Immature natural killer cell (primary cell): Measurements from ENCODE around the gene MED8. TPM values are rescaled to one million over a fixed set of nuclear protein-coding genes. Genes with fewer than 3 reads are reported as not detected.
"Not testable (repeated sequence)": the region's sequence is repeated elsewhere in the genome, so short reads cannot be mapped to it uniquely, and the experiment has no call there.

Experiments used
- DNase-seq, 3 donors: peaks; one replicate each; pipeline ENCODE4 v3.0.0; 2022; ENCODE audit warnings: mixed read lengths in 1 of 3
- H3K27ac Mint-ChIP-seq, 6 donors: one replicate each; pipeline ENCODE4 v1.8.0; 2020; ENCODE audit warnings: mixed read lengths in 6 of 6, mild to moderate bottlenecking in 5 of 6, inconsistent platforms in 4 of 6, moderate library complexity in 3 of 6
- H3K27me3 Mint-ChIP-seq, 3 donors: one replicate each; pipeline ENCODE4 v1.8.0; 2020 to 2021; ENCODE audit warnings: low read depth in 3 of 3, mild to moderate bottlenecking in 3 of 3, mixed read lengths in 3 of 3, moderate library complexity in 3 of 3, inconsistent platforms in 1 of 3
- H3K36me3 Mint-ChIP-seq, 3 donors: one replicate each; pipeline ENCODE4 v1.8.0; 2020; ENCODE audit warnings: mixed read lengths in 3 of 3, inconsistent platforms in 2 of 3, mild to moderate bottlenecking in 2 of 3
- H3K4me1 Mint-ChIP-seq, 2 donors: one replicate each; pipeline ENCODE4 v1.8.0; 2020; ENCODE audit warnings: inconsistent platforms in 2 of 2, mild to moderate bottlenecking in 2 of 2, mixed read lengths in 2 of 2, moderate library complexity in 1 of 2
- H3K4me3 Mint-ChIP-seq, 5 donors: one replicate each; pipeline ENCODE4 v1.8.0; 2020; ENCODE audit warnings: mild to moderate bottlenecking in 5 of 5, mixed read lengths in 5 of 5, inconsistent platforms in 3 of 5, moderate library complexity in 3 of 5
- H3K9me3 Mint-ChIP-seq, 6 donors: one replicate each; pipeline ENCODE4 v1.8.0; 2020; ENCODE audit warnings: mild to moderate bottlenecking in 6 of 6, mixed read lengths in 6 of 6, inconsistent platforms in 4 of 6, moderate library complexity in 3 of 6
- polyA plus RNA-seq, 3 donors: library from polyadenylated mRNA; unstranded; fragments of 300-500 nt; fragmentation: Illumina TruSeq; gene quantifications; one replicate each; pipeline ENCODE4 v1.2.3, GENCODE V29; 2021

MED8 gene
- polyA plus RNA-seq, 3 donors from 2014 or later = 24.8 to 43.3 (median 31.4) TPM

DNA sequence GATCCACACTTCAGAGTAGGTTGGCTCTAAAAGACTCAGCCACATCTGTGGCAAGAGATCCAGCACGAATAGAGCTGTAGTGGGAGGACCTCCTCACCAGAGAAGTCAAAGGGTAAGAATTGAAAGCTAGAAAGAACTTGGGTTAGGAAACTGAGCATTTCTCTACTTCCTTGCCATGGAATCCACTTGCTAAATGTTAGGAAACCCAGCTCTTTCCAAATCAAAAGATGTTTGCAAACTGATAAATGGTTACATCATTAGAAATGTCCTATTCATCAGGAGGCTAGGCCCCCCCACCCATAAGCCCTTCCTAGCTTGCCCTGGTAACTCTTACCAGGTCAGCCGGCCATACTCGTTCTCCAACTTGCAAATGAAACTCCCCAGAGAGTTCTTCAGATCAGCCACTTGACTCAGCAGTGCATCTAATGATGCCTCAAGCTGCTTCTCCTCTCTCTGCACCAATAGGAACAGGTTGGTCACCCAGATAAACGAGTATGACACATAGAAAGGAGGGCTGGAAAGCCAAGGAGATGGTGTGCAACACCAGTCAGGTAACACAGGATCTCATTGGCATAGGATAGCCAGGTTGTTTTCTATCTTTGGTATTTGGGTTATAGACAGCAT is 1.5 kb downstream of the MED8 start:
- DNase-seq = no peak
- Mint-ChIP-seq H3K9me3 (no peaks in the 10 kb centered on the region), H3K27ac (peak overlapping the region; percentile 97 to 100 (median 100)), H3K36me3 (peaks cover 10 to 41% (median 17%) of the 10 kb centered on the region in 3 donors), H3K4me3 (peak overlapping the region; percentile 98 to 100 (median 100)), H3K4me1 (peaks cover 39 to 48% of the 10 kb centered on the region in 2 donors), H3K27me3 (peaks cover 0 to 4% (median 3%) of the 10 kb centered on the region in 3 donors)

DNA sequence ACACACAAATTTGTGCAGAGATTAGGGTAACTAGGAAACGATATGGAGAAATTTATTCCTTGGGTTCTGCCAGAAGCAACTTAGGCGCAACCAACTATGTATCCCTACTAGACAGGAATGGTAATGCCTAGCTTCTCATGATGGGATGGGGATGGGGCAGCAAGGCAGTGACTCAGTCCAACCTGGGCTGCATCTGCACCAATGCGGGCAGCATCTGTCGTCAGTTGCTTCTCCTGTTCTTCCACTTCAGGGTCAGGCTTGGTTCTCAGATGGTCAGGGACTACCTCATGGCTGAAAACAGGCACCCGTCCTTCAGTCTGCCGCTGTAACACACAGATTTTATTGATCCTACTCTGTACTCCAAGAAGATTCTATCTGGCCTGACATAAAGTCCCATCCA is 2.9 kb downstream of the MED8 start:
- peak overlapping the region in 1 of 6 donors; percentile 8 for H3K27ac Mint-ChIP-seq
- peaks cover 34 to 43% of the 10 kb centered on the region in 2 donors for H3K4me1 Mint-ChIP-seq
- H3K9me3 Mint-ChIP-seq = no peaks in the 10 kb centered on the region
- H3K4me3 Mint-ChIP-seq = no peak overlapping the region
- H3K27me3 Mint-ChIP-seq = peaks cover 0 to 4% (median 3%) of the 10 kb centered on the region in 3 donors
- no peak for DNase-seq
- H3K36me3 Mint-ChIP-seq = peaks cover 13 to 53% (median 24%) of the 10 kb centered on the region in 3 donors

DNA sequence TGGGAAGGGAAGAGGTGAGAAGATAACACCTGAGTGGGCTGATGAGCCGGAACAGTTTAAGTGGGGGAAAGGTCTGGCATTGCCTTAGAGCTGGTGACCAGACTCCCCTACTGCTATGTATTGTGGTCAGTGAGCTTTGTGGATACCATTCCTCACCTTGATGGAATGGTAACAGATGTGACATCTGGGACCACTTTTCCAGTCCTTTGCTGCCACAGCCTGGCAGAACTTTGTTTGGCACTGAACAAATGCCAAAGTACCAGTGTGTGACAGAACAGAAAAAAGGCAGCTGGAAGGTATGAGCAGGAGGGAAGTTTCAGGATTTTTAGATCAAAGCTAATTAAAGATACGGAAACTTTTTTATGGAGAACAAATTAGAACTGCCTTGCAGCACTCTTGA is 6.2 kb downstream of the MED8 start:
- H3K4me3 Mint-ChIP-seq = no peak overlapping the region
- no peak overlapping the region for H3K27ac Mint-ChIP-seq
- peaks cover 13 to 58% (median 24%) of the 10 kb centered on the region in 3 donors for H3K36me3 Mint-ChIP-seq
- H3K4me1 Mint-ChIP-seq = peaks cover 13 to 19% of the 10 kb centered on the region in 2 donors
- no peak for DNase-seq
- no peaks in the 10 kb centered on the region for H3K9me3 Mint-ChIP-seq
- peaks cover 0 to 1% (median 0%) of the 10 kb centered on the region in 3 donors for H3K27me3 Mint-ChIP-seq

DNA sequence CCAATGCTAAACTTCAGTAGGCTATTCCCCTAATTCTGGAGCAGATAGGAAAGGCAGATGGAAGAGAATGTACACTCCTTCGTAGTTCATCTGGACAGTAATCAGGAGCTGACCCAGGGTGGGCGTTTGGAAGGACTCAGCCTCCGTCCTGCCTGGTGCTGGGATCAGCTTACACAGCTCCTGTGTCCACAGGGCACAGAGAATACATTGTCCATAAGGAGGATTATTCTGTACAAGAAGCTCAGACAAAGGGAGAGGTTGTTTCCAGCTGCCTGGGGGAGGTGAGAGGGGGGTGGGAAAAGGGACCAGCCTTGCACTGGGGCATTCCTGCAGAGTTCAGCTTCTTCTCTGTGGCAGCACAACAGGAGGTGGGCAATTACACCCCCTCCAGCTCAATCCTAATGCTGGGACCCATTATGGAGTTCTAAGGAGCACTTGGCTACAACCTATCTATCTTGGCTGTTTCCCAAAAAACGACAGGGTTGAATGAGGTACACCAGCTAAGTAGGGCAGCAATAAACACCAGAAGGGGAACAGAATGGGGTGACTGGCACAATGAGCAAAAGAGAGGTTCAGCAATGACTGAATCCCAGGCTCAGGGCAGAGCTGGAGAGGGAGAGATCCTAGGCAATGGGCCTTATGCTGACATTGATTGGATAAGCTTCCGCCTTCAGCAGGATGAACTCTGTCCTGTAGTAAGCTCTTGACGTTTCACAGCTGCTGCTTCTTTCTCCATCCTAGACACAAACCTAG is 7.4 kb downstream of the MED8 start:
- Mint-ChIP-seq H3K27me3 (peaks cover 0 to 1% (median 0%) of the 10 kb centered on the region in 3 donors), H3K36me3 (peaks cover 13 to 58% (median 24%) of the 10 kb centered on the region in 3 donors)

DNA sequence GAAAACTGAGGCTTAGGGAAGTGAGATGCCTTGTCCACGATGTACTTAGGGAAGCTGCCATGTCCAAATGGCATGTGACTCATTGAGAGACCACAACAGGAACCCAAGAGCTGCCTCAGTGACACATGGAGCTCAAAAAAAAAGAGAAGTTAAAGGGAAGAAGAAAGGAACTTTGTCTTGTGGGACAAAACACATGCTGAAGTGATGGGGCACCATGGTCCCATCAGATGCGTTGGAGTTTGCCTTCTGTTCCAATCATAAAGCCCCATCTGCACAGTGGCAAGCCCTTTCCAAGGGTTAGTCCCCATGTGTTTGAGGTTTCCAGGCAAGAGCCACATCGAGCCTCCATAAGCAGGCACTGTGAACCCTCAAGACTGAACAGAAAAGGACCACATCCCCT is 8.0 kb downstream of the MED8 start:
- H3K36me3 Mint-ChIP-seq = peaks cover 7 to 54% (median 19%) of the 10 kb centered on the region in 3 donors

More for the DNA sequence above, 7.4 kb downstream of the MED8 start:
- Mint-ChIP-seq H3K9me3 (no peaks in the 10 kb centered on the region), H3K4me1 (peaks cover 6 to 8% of the 10 kb centered on the region in 2 donors), H3K4me3 (no peak overlapping the region), H3K27ac (peak overlapping the region in 3 of 6 donors; percentile 22 to 54 (median 54))
- DNase-seq = no peak

DNA sequence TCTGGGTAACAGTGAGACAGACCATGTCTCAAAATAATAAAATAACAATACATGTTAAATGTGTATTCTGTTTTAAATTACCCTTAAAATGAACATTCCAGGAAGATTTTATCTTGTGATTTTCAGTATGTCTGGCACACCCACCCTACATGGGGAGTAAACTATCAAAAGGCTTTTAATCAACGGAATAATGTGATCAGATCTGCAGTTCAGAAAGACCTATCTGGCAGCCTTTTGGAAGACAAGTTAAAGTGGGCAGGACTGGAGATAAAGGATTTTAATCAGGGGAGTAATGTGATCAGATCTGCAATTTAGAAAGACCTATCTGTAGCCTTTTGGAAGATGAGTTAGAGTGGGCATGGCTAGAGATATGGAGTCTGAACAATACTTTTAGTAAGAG is 10.1 kb downstream of the MED8 start:
- peaks cover 4 to 34% (median 9%) of the 10 kb centered on the region in 3 donors for H3K36me3 Mint-ChIP-seq
- peaks cover 6 to 8% of the 10 kb centered on the region in 2 donors for H3K4me1 Mint-ChIP-seq
- no peak for DNase-seq
- H3K4me3 Mint-ChIP-seq = no peak overlapping the region
- no peaks in the 10 kb centered on the region for H3K27me3 Mint-ChIP-seq
- no peak overlapping the region for H3K27ac Mint-ChIP-seq
- H3K9me3 Mint-ChIP-seq = no peaks in the 10 kb centered on the region

More for the DNA sequence above, 8.0 kb downstream of the MED8 start:
- Mint-ChIP-seq H3K4me1 (peaks cover 6 to 8% of the 10 kb centered on the region in 2 donors), H3K27ac (peak overlapping the region in 5 of 6 donors; percentile 30 to 71 (median 56)), H3K27me3 (peaks cover 0 to 1% (median 0%) of the 10 kb centered on the region in 3 donors), H3K9me3 (no peaks in the 10 kb centered on the region), H3K4me3 (no peak overlapping the region)
- DNase-seq = no peak

DNA sequence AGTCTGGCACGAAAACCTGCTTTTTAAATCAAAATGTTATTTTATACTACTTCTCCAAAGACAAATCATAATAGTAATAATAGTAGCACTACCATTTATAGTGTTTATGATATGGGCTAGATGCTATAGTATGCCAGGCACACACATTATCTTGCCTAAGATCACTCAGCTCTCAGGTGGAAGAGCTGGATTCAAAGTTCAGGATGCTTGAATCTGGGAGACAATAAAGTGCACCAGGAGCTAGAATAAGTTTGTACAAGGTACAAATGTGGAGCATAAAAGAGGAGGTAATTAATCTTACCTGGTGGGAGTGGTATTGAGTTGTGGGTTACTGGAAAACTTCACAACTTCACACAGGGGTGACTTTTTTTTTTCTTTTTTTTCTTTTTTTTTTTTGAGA is 11.8 kb downstream of the MED8 start:
- Mint-ChIP-seq H3K27me3 (no peaks in the 10 kb centered on the region), H3K4me3 (no peak overlapping the region), H3K27ac (no peak overlapping the region), H3K9me3 (no peaks in the 10 kb centered on the region), H3K36me3 (peaks cover 1 to 18% (median 4%) of the 10 kb centered on the region in 3 donors), H3K4me1 (peaks cover 6 to 8% of the 10 kb centered on the region in 2 donors)
- DNase-seq = no peak

DNA sequence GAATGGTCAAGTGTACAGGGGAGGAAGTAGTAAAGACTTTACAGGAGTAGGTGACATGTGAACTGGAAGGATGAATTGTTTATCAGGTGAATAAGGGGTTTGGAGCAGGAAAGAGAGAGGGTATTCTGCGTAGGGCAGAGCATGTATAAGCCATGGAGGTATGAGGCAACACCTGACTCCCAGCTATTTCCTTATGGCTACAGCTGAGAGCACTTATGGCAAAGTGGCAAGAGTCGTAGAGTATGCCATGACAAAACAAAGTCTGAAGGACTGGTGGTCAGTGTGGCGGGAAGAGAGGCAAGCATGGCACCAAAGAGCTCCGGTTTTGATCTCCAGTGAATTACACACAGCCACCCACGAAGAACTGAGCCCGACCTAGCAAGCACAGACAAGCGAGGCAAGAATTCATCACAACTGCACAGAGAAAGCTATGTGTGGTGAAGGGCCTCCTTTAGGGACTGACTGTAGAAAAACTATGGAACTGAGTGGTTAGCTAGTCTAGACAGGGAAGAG is 12.8 kb downstream of the MED8 start:
- Mint-ChIP-seq H3K9me3 (no peaks in the 10 kb centered on the region), H3K27ac (peak overlapping the region in 2 of 6 donors; percentile 0 to 2), H3K36me3 (peaks cover 0 to 10% (median 0%) of the 10 kb centered on the region in 3 donors), H3K4me3 (no peak overlapping the region), H3K4me1 (peaks cover 5 to 7% of the 10 kb centered on the region in 2 donors), H3K27me3 (no peaks in the 10 kb centered on the region)
- no peak for DNase-seq

DNA sequence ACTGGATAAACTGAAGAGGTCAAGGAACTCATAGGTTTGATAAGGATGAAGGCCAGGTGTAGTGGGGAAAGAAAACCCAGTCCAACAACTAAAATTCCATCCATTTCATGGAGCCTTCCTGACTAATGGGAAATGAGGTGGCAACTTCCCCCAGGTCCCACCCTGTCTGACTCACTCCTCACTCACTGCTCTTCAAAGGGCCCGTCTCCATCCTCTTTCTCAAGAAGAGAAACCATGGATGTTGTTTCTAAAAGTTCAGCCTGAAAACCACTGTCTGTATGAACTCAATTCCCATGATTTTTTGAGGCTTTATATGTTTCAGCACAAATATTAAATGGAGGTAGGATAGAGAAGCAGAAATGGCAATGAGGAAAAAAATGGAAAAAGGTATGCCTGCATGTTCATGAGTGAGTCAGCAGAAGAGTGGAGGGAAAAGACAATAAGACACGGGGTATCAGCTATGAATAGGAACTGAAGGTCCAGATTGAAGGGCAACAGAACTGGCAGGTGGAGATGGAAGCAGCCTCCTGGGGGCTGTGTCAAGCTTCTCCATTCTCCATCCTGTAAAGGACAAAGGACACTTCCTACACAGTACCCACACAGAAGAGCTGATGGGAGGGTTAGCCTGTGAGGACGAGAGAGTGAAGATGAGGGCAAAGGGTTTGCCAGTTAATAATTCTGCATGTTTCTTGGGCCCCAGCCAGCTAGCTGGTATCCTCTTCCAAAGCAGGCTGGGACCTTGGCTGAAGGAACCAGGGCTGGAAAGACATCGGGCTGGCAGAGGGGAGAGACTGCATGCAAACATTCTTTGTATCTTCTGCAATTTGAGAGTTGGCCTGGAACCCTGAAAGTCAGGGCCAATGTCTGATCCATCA is 16.3 kb downstream of the MED8 start:
- H3K9me3 Mint-ChIP-seq = no peaks in the 10 kb centered on the region
- H3K27ac Mint-ChIP-seq = no peak overlapping the region
- H3K4me1 Mint-ChIP-seq = peaks cover 14 to 17% of the 10 kb centered on the region in 2 donors
- DNase-seq = no peak
- H3K27me3 Mint-ChIP-seq = no peaks in the 10 kb centered on the region
- no peaks in the 10 kb centered on the region for H3K36me3 Mint-ChIP-seq
- no peak overlapping the region for H3K4me3 Mint-ChIP-seq

DNA sequence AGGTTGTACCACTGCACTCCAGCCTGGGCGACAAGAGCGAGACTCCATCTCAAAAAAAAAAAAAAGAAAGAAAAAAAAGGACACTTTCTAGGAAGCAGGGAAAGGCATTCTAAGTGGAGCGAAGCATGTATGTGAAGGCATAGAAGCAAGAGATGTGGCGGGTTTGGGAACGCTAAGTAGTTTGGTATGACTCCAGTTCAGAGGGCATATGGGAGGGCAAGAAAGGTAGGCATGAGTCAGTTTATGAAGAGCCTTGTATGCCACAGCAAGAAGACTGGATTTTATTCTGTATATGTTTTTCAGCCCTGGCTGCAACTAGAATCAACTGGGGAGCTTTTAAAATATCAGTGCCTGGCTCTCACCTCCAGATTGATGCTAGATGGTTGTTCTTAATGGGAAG is 17.4 kb downstream of the MED8 start:
- no peaks in the 10 kb centered on the region for H3K36me3 Mint-ChIP-seq
- H3K27me3 Mint-ChIP-seq = no peaks in the 10 kb centered on the region
- DNase-seq = no peak
- H3K4me1 Mint-ChIP-seq = peaks cover 18 to 21% of the 10 kb centered on the region in 2 donors
- no peak overlapping the region for H3K4me3 Mint-ChIP-seq
- no peaks in the 10 kb centered on the region for H3K9me3 Mint-ChIP-seq
- H3K27ac Mint-ChIP-seq = no peak overlapping the region

DNA sequence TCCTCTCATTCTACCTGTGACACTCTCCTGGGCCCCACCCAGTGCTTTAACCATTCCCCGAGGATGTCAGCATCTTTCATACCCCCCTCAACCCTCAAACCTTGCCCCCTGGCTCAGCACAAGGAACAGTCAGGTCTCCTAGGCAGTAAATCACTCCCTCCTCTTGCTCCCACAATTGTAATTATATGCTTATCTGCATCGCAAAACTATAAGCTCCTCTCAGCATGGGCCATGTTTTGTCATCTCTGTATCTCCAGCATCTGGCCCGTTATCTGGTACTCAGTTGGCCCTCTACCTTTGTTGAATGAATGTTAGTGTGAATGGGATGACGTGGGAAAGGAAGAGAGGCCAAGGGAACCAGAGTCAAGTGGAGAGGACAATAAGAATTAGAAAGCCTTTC is 19.0 kb downstream of the MED8 start:
- no peaks in the 10 kb centered on the region for H3K9me3 Mint-ChIP-seq
- H3K27me3 Mint-ChIP-seq = peaks cover 3 to 4% (median 3%) of the 10 kb centered on the region in 3 donors
- peak overlapping the region in 2 of 5 donors; percentile 58 to 66 for H3K4me3 Mint-ChIP-seq
- H3K36me3 Mint-ChIP-seq = peaks cover 0 to 3% (median 0%) of the 10 kb centered on the region in 3 donors
- no peak for DNase-seq
- peaks cover 33 to 36% of the 10 kb centered on the region in 2 donors for H3K4me1 Mint-ChIP-seq
- peak overlapping the region in 5 of 6 donors; percentile 67 to 80 (median 76) for H3K27ac Mint-ChIP-seq

DNA sequence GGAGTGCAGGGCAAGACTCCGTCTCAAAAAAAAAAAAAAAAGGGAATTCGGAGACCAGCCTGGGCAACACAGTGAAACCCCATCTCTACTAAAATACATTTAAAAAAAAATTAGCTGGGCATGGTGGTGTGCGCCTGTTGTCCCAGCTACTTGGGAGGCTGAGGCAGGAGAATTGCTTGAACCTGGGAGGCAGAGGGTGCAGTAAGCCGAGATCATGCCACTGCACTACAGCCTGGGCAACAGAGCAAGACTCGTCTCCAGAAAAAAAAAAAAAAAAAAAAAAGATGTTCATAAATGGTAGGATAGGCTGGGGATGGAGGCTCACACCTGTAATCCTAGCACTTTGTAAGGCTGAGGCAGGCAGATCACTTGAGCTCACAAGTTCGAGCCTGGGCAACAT is 19.8 kb downstream of the MED8 start:
- Mint-ChIP-seq H3K27ac (peak overlapping the region in 1 of 6 donors; percentile 23), H3K4me1 (peaks cover 41 to 44% of the 10 kb centered on the region in 2 donors)
- H3K27me3 Mint-ChIP-seq, H3K36me3 Mint-ChIP-seq, H3K9me3 Mint-ChIP-seq, H3K4me3 Mint-ChIP-seq, DNase-seq: not testable (repeated sequence)

DNA sequence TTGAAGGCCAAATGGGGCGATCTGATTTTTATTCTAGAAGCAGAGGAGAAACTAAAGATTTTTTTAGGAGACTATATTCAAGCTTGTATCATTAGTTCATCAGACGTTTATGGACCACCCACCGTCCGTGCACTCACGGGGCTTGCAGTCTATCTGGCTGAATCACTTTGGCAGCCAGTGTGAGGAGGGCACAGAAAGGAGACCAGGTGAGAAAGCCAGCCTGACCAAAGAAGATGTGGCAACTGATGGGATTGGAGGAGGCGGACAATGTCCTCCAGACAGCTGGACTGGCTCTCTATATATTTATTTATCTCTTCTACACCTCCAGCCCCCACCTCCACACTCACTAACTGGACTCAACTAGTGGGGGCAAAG is 21.0 kb downstream of the MED8 start:
- peaks cover 0 to 17% (median 5%) of the 10 kb centered on the region in 3 donors for H3K36me3 Mint-ChIP-seq
- H3K4me1 Mint-ChIP-seq = peaks cover 44 to 45% of the 10 kb centered on the region in 2 donors
- peaks cover 3 to 7% (median 3%) of the 10 kb centered on the region in 3 donors for H3K27me3 Mint-ChIP-seq
- DNase-seq = no peak
- no peaks in the 10 kb centered on the region for H3K9me3 Mint-ChIP-seq
- H3K27ac Mint-ChIP-seq = peak overlapping the region; percentile 84 to 98 (median 93)
- peak overlapping the region; percentile 91 to 93 (median 92) for H3K4me3 Mint-ChIP-seq
